ENCODE results near the gene C16orf82. TPM values are rescaled to one million over a fixed set of nuclear protein-coding genes. Genes with fewer than 3 reads are reported as not detected.

C16orf82 gene
- total RNA-seq, 1 experiment from 2014 or later: not detected

- no peak for DNase-seq (ENCODE audit: low read depth)
Measured at GRCh38 chr16:27088216-27088615, 21.5 kb downstream of the C16orf82 start.

- DNase-seq (ENCODE audit: low read depth): no peak
Measured at GRCh38 chr16:27096375-27096774, 29.6 kb downstream of the C16orf82 start.

- no peak for DNase-seq (ENCODE audit: low read depth)
Measured at GRCh38 chr16:27097800-27098230, 31.1 kb downstream of the C16orf82 start.

GRCh38 chr16:27098366-27099049 lies 31.8 kb downstream of the C16orf82 start:
- no peak for DNase-seq (ENCODE audit: low read depth)

GRCh38 chr16:27102701-27103575 lies 36.2 kb downstream of the C16orf82 start:
- DNase-seq (ENCODE audit: low read depth): no peak

- DNase-seq (ENCODE audit: low read depth): no peak
Measured at GRCh38 chr16:27103954-27104353, 37.2 kb downstream of the C16orf82 start.

GRCh38 chr16:27106305-27106704 lies 39.6 kb downstream of the C16orf82 start:
- DNase-seq (ENCODE audit: low read depth): no peak

GRCh38 chr16:27107185-27107592 lies 40.5 kb downstream of the C16orf82 start:
- DNase-seq (ENCODE audit: low read depth): no peak

- no peak for DNase-seq (ENCODE audit: low read depth)
Measured at GRCh38 chr16:27108051-27108770, 41.5 kb downstream of the C16orf82 start.

- DNase-seq (ENCODE audit: low read depth): no peak
Measured at GRCh38 chr16:27108826-27109665, 42.3 kb downstream of the C16orf82 start.

- DNase-seq (ENCODE audit: low read depth): peak; percentile 62
Measured at GRCh38 chr16:27109666-27110523, 43.2 kb downstream of the C16orf82 start.

- DNase-seq (ENCODE audit: low read depth): no peak
Measured at GRCh38 chr16:27110524-27110896, 43.8 kb downstream of the C16orf82 start.

GRCh38 chr16:27111486-27111885 lies 44.8 kb downstream of the C16orf82 start:
- DNase-seq (ENCODE audit: low read depth): no peak

- no peak for DNase-seq (ENCODE audit: low read depth)
Measured at GRCh38 chr16:27112093-27112811, 45.5 kb downstream of the C16orf82 start.

- no peak for DNase-seq (ENCODE audit: low read depth)
Measured at GRCh38 chr16:27113341-27113841, 46.7 kb downstream of the C16orf82 start.

GRCh38 chr16:27114006-27114405 lies 47.3 kb downstream of the C16orf82 start:
- no peak for DNase-seq (ENCODE audit: low read depth)

- DNase-seq (ENCODE audit: low read depth): no peak
Measured at GRCh38 chr16:27118526-27118925, 51.8 kb downstream of the C16orf82 start.
